Kidney glomerular epithelial cell (primary cell): ENCODE measurements around the gene ZNF318.

Source experiments
- DNase-seq: peaks from one replicate; lab custom pipeline; 2025; lab: John Stamatoyannopoulos, UW

Gene ZNF318

DNA sequence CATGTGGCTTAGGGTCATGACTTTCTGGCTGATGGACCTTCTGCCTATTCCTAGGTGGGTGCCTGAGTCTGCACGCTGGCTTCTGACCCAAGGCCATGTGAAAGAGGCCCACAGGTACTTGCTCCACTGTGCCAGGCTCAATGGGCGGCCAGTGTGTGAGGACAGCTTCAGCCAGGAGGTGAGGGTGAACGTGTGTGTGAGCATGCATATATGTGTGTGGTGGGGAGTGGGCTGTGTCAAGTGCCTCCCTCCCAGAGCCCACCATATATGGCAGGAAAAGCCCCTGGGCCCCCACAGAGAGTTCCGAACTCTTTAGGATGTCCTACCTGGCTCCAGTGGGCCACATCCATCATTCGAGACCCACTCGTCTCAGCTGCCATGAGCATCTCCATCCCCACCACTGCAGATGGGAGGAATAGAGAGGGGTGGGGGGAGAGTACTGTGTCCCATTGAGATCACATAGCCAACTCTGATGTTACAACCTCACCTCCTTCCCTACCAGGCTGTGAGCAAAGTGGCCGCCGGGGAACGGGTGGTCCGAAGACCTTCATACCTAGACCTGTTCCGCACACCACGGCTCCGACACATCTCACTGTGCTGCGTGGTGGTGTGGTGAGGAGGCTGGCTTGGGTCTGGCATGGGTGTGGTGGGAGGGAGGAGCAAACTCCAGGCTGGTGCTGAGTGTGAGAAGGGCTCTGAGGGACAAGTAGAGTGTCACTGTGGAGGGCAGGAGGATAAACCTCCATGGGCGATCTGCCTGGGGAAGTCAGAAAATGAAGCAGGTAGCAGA is 68.2 kb downstream of the ZNF318 start:
- no peak for DNase-seq

DNA sequence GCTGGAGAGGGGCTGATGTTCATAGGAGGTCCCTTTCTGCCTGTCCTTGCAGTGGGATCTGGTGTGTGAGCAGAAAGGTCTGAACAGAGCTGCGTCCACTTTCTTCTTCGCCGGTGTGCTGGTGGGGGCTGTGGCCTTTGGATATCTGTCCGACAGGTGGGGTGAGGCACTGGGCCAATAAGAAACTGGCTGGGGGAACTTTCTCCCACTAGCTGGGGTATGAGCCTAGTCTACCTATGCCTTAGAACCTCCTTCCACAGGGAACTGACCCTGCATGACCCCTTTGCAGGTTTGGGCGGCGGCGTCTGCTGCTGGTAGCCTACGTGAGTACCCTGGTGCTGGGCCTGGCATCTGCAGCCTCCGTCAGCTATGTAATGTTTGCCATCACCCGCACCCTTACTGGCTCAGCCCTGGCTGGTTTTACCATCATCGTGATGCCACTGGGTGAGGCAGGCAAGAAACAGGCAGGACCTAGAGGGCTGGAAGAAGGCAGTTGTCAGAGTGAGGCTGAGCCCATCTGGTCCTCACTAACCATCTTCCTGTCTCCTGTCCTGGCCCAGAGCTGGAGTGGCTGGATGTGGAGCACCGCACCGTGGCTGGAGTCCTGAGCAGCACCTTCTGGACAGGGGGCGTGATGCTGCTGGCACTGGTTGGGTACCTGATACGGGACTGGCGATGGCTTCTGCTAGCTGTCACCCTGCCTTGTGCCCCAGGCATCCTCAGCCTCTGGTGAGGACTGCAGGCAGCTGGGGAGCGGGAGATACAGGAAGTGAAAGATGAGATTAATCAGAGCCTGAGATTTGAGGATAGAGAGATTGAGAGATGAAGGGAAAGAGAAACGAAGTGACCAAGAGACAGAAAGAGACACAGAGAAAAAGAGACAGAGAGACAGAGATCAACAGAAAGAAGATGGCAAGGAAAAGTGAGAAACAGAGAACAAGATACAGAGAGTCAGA is 69.8 kb downstream of the ZNF318 start:
- no peak for DNase-seq

DNA sequence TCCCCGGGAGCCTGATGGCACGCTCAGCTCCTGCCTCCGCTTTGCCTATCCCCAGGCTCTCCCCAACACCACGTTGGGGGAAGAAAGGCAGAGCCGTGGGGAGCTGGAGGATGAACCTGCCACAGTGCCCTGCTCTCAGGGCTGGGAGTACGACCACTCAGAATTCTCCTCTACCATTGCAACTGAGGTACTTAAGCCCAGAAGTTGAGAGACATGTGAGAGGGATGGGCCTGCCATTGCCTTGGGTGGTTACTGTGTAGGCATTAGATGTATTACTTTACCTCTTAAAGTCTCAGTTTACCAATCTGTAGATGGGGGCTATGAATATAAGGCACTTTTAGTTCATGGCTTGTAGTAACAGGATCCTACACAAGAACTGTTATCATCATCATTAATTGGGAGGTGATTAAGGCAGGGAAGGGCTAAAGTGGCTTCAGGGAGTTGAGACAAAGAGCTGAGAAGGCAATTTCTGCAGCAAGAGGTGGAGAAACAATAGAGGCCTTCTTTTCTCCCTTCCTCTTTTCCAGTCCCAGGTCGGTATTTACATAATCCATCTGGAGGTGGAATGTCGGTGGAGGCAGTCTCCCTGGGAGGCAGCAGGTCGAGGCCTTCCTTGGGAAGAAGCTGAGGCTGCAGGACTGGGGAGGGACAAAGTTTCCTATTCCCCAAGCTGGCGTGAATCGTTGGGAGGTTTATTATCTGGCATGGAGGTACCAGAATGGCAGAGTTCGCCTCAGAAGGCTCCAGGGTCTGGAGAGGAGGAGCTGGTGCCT is 70.7 kb downstream of the ZNF318 start:
- no peak for DNase-seq

DNA sequence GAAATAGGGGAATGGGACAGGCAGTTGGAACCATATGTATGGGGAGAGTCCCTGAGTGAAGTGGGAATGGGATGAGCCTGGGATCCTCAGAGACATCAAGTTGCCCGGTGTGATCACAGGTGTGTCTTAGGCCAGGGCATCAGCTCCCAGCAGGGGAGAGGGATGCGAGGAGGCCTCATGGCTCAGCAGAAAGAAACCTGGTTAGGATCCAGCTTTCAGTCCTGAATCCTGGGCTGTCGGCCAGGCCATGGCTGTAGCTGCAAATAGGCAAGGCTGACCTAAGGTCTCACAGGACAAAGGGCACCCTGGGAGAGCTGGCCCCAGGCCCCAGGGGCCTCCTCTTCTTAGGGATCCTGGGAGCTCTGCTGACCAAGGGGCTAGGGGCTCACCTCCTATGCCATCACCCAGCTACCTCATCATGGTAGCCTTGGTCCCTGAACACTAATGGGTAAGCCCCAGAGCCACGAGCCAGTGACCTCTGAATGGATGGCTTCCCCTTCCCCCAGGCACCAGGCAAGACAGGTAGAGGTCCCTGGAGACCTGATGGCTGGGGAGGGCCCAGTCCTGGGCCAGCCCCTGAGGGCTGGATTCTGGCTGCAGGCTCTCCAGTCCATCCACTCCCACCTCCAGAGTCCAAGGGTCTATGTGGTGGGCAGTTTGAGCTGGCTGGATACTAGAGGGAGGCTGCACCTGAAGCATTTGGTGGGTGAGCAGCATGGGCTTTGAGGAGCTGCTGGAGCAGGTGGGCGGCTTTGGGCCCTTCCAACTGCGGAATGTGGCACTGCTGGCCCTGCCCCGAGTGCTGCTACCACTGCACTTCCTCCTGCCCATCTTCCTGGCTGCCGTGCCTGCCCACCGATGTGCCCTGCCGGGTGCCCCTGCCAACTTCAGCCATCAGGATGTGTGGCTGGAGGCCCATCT is 71.5 kb downstream of the ZNF318 start, which contains the start of gene SLC22A7:
Gene SLC22A7 (plus strand): TSS at position 617 of the 921 bp plus-strand sequence. CDS start 99 bp downstream, at position 716.
- DNase-seq: no peak

DNA sequence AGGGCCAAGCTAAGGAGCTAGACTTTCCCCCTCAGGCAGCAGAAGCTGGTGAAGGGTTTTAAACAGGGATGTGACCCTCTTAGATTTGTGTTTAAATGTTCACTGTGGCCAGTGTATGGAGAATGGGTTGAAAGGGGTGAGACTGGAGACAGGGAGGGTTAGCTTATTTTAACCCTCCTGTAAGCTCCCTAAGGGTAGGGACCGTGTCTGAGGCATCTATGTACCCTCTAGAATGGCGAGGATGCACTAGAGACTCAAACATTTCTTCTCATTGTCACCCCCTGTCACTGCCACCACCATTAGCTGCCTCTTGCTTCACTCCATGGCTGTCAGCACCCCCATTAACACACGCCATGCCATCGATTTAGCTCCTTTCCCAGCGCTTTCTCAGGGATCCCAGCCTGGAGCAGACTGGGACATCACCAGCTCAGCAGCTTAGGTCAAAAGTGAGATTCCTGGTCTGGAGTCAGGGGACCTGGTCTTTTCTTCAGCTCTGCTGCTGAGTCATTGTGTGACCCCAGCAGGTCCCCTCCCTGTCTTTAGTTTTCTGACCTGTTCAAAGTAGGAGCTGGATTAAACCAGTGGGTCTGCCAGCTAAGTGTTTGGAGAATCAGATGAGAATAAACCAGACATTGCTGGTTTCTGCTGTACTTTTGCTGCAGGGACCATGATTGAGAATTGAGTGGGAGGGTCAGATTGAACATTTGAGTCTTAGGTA is 72.5 kb downstream of the ZNF318 start:
- no peak for DNase-seq

DNA sequence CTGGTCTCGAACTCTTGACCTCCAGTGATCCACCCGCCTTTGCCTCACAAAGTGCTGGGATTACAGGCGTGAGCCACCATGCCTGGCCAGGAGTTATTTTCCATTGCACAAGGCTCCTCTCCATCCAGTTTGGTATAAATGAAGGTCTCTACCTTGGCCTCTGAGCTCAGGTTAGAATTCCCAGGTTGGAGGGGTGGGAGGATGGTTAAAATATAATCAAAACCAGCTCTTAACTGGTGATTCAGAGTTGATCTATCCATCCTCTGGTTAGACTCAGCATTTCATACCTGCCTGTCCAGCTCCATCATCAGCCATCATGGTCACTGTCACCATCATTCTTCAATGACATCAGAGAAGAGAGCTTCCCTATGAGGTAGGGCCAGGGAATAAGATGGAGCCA is 74.0 kb downstream of the ZNF318 start:
- no peak for DNase-seq

- no peak for DNase-seq
These were observed 74.9 kb downstream of the ZNF318 start for GRCh38 chr6:43294536-43294935.

- no peak for DNase-seq
These were observed 75.7 kb downstream of the ZNF318 start for GRCh38 chr6:43293698-43294097.

GRCh38 chr6:43292763-43293318 is 76.6 kb downstream of the ZNF318 start:
- no peak for DNase-seq

DNA sequence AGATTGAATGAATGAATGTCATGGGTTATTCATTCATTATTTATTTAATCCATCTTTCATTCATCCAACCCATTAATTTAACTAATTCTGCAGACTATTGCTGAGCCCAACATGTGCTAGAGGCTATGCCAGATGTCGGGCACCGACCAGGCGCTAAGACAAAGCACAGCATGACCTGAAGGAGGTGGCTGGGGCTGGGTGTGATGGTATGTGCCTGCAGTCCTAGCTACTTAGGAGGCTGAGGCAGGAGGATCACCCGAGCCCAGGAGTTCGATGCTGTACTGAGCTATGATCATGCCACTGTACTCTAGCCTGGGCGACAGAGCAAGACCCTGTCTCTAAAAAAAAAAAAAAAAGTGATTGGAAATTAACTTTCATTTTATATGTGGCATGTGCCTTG is 77.1 kb downstream of the ZNF318 start:
- DNase-seq: no peak

DNA sequence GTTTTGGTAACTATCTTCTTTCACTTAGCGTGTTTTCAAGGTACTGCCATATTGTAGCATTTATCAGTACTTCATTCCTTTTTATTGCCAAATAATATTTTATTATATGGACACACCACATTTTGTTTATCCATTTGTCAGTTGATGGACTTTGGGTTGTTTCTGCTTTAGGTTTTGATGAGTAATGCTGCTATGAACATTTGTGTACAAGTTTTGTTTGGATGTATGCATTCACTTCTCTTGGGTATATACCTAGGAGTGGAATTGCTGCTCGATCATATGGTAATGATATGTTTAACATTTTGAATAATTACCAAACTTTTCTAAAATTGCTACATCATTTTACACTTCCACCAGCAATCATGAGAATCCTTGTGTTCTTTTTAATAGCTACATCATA is 77.7 kb downstream of the ZNF318 start:
- no peak for DNase-seq

DNA sequence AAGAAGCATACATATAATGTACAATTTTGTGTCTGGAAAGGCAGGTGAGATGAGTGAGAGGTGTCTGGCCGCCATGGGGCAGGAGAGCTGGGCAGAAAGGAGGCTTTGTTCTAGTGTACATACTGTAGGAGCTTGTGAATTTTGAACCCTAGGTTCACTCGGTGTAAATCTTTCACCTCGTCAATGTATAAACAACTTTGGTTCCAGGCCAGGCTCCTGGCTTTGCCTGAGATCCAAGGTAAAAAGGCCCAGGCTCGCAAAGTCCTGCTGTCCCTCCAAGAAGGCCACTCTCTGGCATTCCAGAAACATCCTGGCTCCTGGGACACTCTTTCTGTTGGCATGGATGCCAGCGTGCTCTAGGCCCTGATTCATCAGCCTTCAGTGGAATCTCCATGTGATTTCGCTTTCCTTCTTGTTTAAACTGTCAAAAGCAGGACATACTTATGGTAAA is 78.5 kb downstream of the ZNF318 start:
- DNase-seq: no peak

DNA sequence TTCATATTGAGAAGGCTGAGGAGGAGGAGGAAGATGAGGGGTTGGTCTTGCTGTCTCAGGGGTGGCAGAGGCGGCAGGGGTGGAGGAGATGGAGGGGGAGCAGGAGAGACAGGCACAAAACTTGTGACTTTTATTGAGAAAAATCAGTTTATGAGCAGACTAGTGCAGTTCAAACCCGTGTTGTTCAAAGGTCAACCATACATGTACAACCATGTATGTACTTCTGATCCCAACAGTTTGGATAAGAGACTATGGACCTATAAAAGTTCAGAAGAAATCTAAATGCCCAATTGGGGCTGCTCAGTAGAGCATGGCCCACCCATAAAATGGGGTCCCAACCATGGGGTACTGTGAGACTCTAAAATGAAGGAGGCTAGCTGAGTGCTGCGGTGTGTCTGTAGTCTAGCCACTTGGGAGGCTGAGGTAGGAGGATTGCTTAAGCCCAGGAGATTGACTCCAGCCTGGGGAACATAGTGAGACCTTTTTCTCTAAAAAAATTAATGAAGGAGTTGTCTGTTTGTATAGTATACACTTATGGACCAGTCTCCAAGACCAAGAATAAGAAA is 79.0 kb downstream of the ZNF318 start:
- no peak for DNase-seq

- DNase-seq: no peak
These were observed 81.4 kb downstream of the ZNF318 start for GRCh38 chr6:43287717-43288679.

DNA sequence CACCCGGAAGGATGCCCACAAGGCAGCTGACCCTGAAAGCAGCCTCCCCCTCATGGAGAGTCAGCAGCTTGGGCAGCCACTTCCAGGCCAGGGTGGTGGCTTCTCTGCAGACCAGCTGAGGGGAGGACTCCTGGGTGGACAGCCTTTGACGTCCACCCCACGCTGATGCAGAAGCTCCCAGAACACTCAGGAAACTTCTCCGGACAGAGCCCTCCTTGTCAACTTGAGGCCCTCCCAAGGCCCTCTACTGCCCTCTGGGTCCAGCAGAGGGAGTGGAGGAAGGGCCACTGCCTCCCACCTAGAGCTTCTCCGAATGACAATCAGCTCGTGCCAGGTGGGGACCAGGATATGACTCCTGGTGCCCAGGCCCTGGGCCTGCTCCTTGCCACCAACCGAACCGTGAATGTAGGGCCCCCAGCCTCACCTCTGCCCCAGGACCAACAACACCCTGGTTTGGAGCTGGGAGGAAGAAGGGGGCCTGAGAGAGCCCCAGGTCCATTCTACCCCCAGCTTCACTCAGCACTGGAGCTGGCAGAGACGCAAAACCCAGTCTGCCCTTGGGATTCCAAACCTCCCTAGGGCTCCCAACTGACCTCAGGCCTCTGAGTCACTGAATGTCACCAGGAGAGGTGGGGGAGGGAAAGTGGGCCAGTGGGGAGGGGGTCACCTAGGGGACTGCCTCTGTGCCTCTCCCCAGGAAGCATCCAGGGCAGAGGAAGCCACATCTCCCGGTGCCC is 82.3 kb downstream of the ZNF318 start:
- DNase-seq: no peak

- DNase-seq: no peak
These were observed 82.9 kb downstream of the ZNF318 start for GRCh38 chr6:43286456-43286979.
